M059J (cell line): Measurements from ENCODE around the gene CSRP1. TPM values are rescaled to one million over a fixed set of nuclear protein-coding genes. Genes with fewer than 3 reads are reported as not detected.

Experiments
- DNase-seq: peaks from one replicate; pipeline ENCODE4 v3.0.0-alpha.2; 2012; ENCODE audit warnings: low read depth
- total RNA-seq: library from RNA; depleted of rRNA; stranded (reverse); fragments of >200 nt; shearing (Covaris generic); gene quantifications from 2 replicates; pipeline ENCODE4 v1.2.3, GENCODE V29; 2014

The CSRP1 gene
- total RNA-seq, 1 experiment from 2014 or later = 565 TPM

- DNase-seq = no peak
Measured at GRCh38 chr1:201513498-201514243, 6.7 kb upstream of the CSRP1 start.

- DNase-seq = peak; percentile 38
Measured at GRCh38 chr1:201511941-201512539, 5.1 kb upstream of the CSRP1 start.

- DNase-seq = no peak
Measured at GRCh38 chr1:201511396-201511940, 4.5 kb upstream of the CSRP1 start.

GRCh38 chr1:201510734-201511133 lies 3.8 kb upstream of the CSRP1 start:
- DNase-seq = no peak

GRCh38 chr1:201509601-201510374 lies 2.9 kb upstream of the CSRP1 start:
- DNase-seq = no peak

- DNase-seq = peak; percentile 90
Measured at GRCh38 chr1:201508809-201509208, 1.9 kb upstream of the CSRP1 start.

- DNase-seq = no peak
Measured at GRCh38 chr1:201507360-201507675, 395 bp upstream of the CSRP1 start.

- DNase-seq = no peak
Measured at GRCh38 chr1:201506092-201506491, 831 bp downstream of the CSRP1 start.

GRCh38 chr1:201505503-201505890 lies 1.4 kb downstream of the CSRP1 start:
- peak; percentile 86 for DNase-seq

- DNase-seq = no peak
Measured at GRCh38 chr1:201504799-201505502, 2.0 kb downstream of the CSRP1 start.

GRCh38 chr1:201504179-201504631 lies 2.7 kb downstream of the CSRP1 start:
- DNase-seq = no peak

- peak; percentile 95 for DNase-seq
Measured at GRCh38 chr1:201503397-201504176, 3.3 kb downstream of the CSRP1 start.

- DNase-seq = no peak
Measured at GRCh38 chr1:201502511-201502857, 4.4 kb downstream of the CSRP1 start.

GRCh38 chr1:201501812-201502510 lies 5.0 kb downstream of the CSRP1 start:
- no peak for DNase-seq

- peak; percentile 36 for DNase-seq
Measured at GRCh38 chr1:201501144-201501543, 5.8 kb downstream of the CSRP1 start.

- DNase-seq = peak; percentile 52
Measured at GRCh38 chr1:201500670-201501120, 6.2 kb downstream of the CSRP1 start.

GRCh38 chr1:201499795-201500669 lies 6.9 kb downstream of the CSRP1 start:
- no peak for DNase-seq

GRCh38 chr1:201499191-201499590 lies 7.7 kb downstream of the CSRP1 start:
- peak; percentile 54 for DNase-seq

- DNase-seq = no peak
Measured at GRCh38 chr1:201498621-201499020, 8.3 kb downstream of the CSRP1 start.
